A172 (cell line): ENCODE measurements around the gene HIGD1A. TPM values are rescaled to one million over a fixed set of nuclear protein-coding genes. Genes with fewer than 3 reads are reported as not detected.
"Not testable (repeated sequence)": the region's sequence is repeated elsewhere in the genome, so short reads cannot be mapped to it uniquely, and the experiment has no call there.

ENCODE experiments used
- DNase-seq: peaks from one replicate; pipeline ENCODE4 v3.0.0-alpha.2; 2015; ENCODE audit warnings: low spot score
- total RNA-seq: library from RNA; depleted of rRNA; stranded (reverse); fragments of >200 nt; shearing (Covaris generic); gene quantifications from 2 replicates; pipeline ENCODE4 v1.2.3, GENCODE V29; 2014

Gene HIGD1A
- total RNA-seq, 1 experiment from 2014 or later: 249 TPM

GRCh38 chr3:42829083-42829627 lies 24.9 kb upstream of the HIGD1A start:
- no peak for DNase-seq

DNA sequence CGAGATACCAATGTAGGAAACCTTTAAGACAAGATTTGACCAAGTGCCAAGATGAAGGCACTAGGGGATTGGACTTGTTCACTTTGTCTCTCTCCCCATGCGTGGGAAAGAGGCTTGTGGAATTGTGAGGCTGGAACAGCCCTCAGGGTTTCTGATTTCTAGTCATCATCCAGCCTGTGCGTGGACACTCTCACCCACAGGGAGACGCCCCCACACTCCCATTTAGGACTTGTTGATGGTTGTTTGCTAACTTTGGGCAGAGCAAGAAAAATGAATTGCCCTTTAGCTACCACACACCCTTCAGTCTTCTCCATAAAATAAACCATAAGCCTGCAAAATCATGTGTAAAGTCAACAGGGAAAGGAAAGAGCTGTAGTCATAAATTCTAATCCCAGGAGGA lies 23.4 kb upstream of the HIGD1A start:
- DNase-seq: no peak

- DNase-seq: no peak
These were observed 22.7 kb upstream of the HIGD1A start for GRCh38 chr3:42827023-42827422.

GRCh38 chr3:42826141-42826540 lies 21.9 kb upstream of the HIGD1A start:
- DNase-seq: no peak

DNA sequence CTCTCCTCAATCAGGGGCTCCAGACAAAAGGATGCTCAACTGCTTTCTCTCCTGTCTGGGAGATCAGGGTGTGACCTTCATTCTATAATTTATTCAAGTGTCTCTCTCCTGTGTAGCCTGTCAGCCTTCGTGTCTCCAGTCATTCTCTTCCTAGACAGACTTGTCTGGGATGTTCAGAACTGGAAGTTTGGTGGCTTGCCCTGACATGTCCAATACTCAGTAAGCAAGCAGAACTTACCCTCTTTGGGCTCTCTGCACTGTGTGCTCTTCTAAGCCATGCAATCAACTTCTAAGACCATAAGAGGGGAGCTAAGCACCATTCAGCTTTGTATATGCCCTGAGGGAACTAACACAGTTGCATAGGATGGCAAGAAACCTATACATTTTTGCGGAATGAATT lies 19.1 kb upstream of the HIGD1A start:
- no peak for DNase-seq

- DNase-seq: no peak
These were observed 18.5 kb upstream of the HIGD1A start for GRCh38 chr3:42822828-42823227.

GRCh38 chr3:42820746-42821051 lies 16.4 kb upstream of the HIGD1A start:
- DNase-seq: no peak

- no peak for DNase-seq
These were observed 15.2 kb upstream of the HIGD1A start for GRCh38 chr3:42819351-42819965.

GRCh38 chr3:42815826-42816225 lies 11.5 kb upstream of the HIGD1A start:
- DNase-seq: peak; percentile 19

DNA sequence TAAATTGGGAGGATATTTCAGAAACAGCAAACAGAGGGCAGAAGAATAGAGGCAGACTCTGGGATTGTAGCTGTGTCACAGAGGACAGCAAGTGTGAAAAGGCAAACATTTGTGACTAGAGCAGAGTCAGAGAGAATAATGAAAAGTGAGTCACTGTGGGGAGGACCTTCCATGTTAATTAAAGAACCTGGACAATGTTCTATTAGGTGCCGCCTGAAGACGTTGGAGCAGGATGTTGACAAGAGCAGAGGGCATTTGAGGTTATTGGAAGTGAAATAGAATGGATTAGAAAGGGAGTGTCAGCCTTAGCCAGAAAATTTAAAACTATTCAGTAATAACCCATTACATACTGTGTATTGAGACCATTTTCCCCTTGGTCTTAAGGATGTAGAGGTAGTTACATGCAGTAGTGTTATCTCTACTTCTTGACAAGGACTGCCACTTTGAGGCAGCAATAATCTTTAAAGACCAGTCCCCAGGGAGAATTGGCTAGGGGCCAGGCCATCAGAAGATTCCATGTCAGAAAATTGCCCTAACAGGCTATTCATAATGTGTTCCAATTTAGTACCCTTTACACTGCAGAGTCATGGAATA lies 10.7 kb upstream of the HIGD1A start:
- no peak for DNase-seq

DNA sequence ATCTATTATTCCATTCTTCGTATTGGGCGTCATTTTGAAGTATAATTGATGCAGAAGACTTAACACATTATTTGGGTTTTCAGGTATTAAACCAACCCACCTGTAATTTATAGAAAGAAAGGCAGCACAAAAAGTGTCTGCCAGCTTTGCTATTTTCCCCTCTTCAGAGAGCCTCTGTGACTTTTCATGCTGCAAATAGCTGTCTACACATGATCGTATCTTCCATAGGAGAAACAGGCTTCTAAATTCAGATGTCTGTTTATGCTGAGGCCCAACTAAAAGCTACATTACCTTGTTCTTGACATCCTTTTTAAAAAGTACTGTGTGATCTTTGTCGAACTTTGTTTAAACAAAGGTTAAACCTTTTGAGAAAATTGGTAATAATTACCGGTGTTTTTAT lies 10.0 kb upstream of the HIGD1A start:
- no peak for DNase-seq

- not testable (repeated sequence) for DNase-seq
These were observed 7.0 kb upstream of the HIGD1A start for GRCh38 chr3:42811118-42811883.

- DNase-seq: not testable (repeated sequence)
These were observed 6.4 kb upstream of the HIGD1A start for GRCh38 chr3:42810706-42811105.

- DNase-seq: no peak
These were observed 4.9 kb upstream of the HIGD1A start, which contains the start of gene ACKR2 for GRCh38 chr3:42809202-42809601. Gene ACKR2, plus strand, starts transcription at chr3:42809445. Its CDS starts 55,058 bp downstream, at chr3:42864503.

- no peak for DNase-seq
These were observed 3.6 kb upstream of the HIGD1A start for GRCh38 chr3:42807929-42808328.

DNA sequence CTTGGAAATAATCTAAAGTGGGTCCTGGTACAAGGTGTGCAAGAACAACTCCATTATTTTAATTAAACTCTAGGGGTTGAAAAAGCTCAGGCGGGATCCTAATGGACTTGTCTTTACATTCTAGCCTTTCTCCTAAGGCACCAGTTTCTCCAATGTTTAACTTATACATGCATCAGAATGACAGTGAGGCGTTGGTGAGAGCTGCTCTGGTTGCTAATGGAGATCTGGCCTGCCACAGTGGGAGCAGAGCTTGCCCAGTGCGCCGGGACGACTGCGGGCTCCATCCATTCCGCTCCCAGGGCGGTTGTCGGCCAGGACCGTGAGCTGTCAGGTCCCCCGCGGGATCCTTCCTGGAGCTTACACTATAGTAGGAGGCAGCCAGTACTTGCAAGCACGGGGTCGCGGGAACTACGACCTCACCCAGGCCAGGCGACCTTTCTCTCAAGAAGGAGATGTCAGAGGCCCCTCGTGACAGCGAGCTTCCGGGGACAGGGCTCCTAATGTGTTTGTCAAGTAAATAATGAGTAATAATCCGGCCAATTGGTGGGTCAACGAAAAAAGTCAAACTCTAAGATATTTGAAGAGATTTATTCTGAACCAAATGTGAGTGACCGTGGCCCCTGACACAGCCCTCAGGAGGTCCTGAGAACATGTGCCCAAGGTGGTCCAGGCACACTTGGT lies 991 bp upstream of the HIGD1A start:
- DNase-seq: no peak

DNA sequence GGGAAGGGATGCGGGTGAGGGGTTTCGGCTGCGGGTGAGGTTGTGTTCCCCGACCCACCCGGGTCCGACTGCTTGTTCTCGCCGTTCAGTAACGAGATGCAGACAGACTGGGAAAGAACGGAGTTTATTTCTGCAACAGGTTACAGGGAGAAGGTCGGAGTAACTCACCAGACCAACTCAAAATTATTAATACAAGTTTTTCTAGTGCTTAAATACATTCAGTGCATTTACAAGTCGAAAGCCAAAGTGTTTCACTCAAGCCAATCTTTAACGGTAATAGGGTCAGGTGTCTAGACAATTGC lies 492 bp upstream of the HIGD1A start:
- DNase-seq: no peak

GRCh38 chr3:42803414-42804105 lies 730 bp downstream of the HIGD1A start:
- peak; percentile 35 for DNase-seq

- DNase-seq: no peak
These were observed 1.3 kb downstream of the HIGD1A start for GRCh38 chr3:42802876-42803413.

DNA sequence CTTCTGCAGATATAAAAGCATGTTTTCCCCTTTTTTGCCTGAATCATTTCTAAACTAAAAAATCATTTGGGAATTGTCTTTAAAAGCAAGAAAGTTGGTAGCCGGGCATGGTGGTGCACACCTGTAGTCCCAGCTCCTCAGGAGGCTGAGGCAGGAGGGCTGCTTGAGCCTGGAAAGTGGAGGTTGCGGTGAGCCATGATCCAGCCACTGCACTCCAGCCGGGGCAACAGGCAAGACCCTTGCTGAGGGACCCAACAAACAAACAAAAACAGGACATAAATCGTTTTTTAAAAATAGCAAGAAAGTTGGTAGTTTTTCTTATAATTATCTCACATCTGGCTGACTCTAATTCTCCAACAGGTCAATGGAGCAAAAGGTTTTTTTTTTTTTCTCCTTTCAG lies 2.5 kb downstream of the HIGD1A start:
- no peak for DNase-seq

GRCh38 chr3:42801048-42801620 lies 3.2 kb downstream of the HIGD1A start:
- no peak for DNase-seq
